Glutamatergic neuron (in vitro differentiated cells): ENCODE data around the gene TRPM2. TPM values are rescaled to one million over a fixed set of nuclear protein-coding genes. Genes with fewer than 3 reads are reported as not detected.

Source experiments
- DNase-seq: peaks from one replicate; pipeline ENCODE4 v3.0.0; 2022
- H3K27ac Mint-ChIP-seq: one replicate; pipeline ENCODE4 v1.8.0; 2020; ENCODE audit warnings: mild to moderate bottlenecking, mixed read lengths, inconsistent platforms; ENCODE audit not compliant: unreplicated experiment
- H3K27me3 Mint-ChIP-seq: one replicate; pipeline ENCODE4 v1.8.0; 2020; ENCODE audit warnings: mild to moderate bottlenecking, moderate library complexity, mixed read lengths, inconsistent platforms; ENCODE audit not compliant: unreplicated experiment
- H3K36me3 Mint-ChIP-seq: one replicate; pipeline ENCODE4 v1.8.0; 2020; ENCODE audit warnings: mild to moderate bottlenecking, mixed read lengths, inconsistent platforms; ENCODE audit not compliant: unreplicated experiment
- H3K4me1 Mint-ChIP-seq: one replicate; pipeline ENCODE4 v1.8.0; 2020; ENCODE audit warnings: mild to moderate bottlenecking, low read depth, mixed read lengths, inconsistent platforms; ENCODE audit not compliant: unreplicated experiment
- H3K4me3 Mint-ChIP-seq: one replicate; pipeline ENCODE4 v1.8.0; 2020; ENCODE audit warnings: mild to moderate bottlenecking, mixed read lengths, inconsistent platforms; ENCODE audit not compliant: unreplicated experiment
- H3K9me3 Mint-ChIP-seq: one replicate; pipeline ENCODE4 v1.8.0; 2020; ENCODE audit warnings: mild to moderate bottlenecking, moderate library complexity, mixed read lengths, inconsistent platforms; ENCODE audit not compliant: unreplicated experiment
- CTCF ChIP-seq: fragments of 200-600 bp; sonication (generic); IDR thresholded peaks from one replicate; pipeline ENCODE4 v1.5.0; 2021; ENCODE audit not compliant: partially characterized antibody, unreplicated experiment
- total RNA-seq: library from RNA; stranded (reverse); fragmentation: NEBNext Ultra II Directional; extraction: Animal tissue kit (Norgen Biotek cat#: 25700); gene quantifications from one replicate; pipeline ENCODE4 v1.2.1, GENCODE V29; 2021; ENCODE audit not compliant: unreplicated experiment

The TRPM2 gene
- total RNA-seq, 1 donor from 2014 or later = not detected

GRCh38 chr21:44331209-44331608, 22.2 kb upstream of the TRPM2 start:
- Mint-ChIP-seq H3K27me3 (peaks cover 13% of the 10 kb centered on the region), H3K4me3 (peak overlapping the region; percentile 55), H3K36me3 (no peaks in the 10 kb centered on the region), H3K4me1 (peaks cover 7% of the 10 kb centered on the region), H3K27ac (no peak overlapping the region), H3K9me3 (peaks cover 6% of the 10 kb centered on the region)
- no peak for TF ChIP-seq CTCF
- DNase-seq = no peak

- Mint-ChIP-seq H3K27ac (peak overlapping the region; percentile 65), H3K4me1 (peaks cover 8% of the 10 kb centered on the region), H3K36me3 (no peaks in the 10 kb centered on the region), H3K27me3 (peaks cover 13% of the 10 kb centered on the region), H3K4me3 (peak overlapping the region; percentile 55), H3K9me3 (peaks cover 6% of the 10 kb centered on the region)
- peak; percentile 65 for DNase-seq
- TF ChIP-seq CTCF = no peak
Observed at GRCh38 chr21:44331650-44332307, 21.6 kb upstream of the TRPM2 start.

- peaks cover 14% of the 10 kb centered on the region for H3K4me1 Mint-ChIP-seq
- no peak overlapping the region for H3K27ac Mint-ChIP-seq
- H3K4me3 Mint-ChIP-seq = no peak overlapping the region
- DNase-seq = no peak
- H3K9me3 Mint-ChIP-seq = peaks cover 6% of the 10 kb centered on the region
- no peaks in the 10 kb centered on the region for H3K36me3 Mint-ChIP-seq
- TF ChIP-seq CTCF = no peak
- peaks cover 14% of the 10 kb centered on the region for H3K27me3 Mint-ChIP-seq
Observed at GRCh38 chr21:44332383-44332782, 21.0 kb upstream of the TRPM2 start.

- no peak for DNase-seq
- no peaks in the 10 kb centered on the region for H3K36me3 Mint-ChIP-seq
- peaks cover 16% of the 10 kb centered on the region for H3K27me3 Mint-ChIP-seq
- H3K27ac Mint-ChIP-seq = no peak overlapping the region
- H3K9me3 Mint-ChIP-seq = peaks cover 8% of the 10 kb centered on the region
- peaks cover 20% of the 10 kb centered on the region for H3K4me1 Mint-ChIP-seq
- no peak overlapping the region for H3K4me3 Mint-ChIP-seq
- TF ChIP-seq CTCF = no peak
Observed at GRCh38 chr21:44332965-44333364, 20.5 kb upstream of the TRPM2 start.

- Mint-ChIP-seq H3K9me3 (peaks cover 8% of the 10 kb centered on the region), H3K4me1 (peaks cover 20% of the 10 kb centered on the region), H3K27ac (no peak overlapping the region), H3K36me3 (no peaks in the 10 kb centered on the region), H3K4me3 (no peak overlapping the region), H3K27me3 (peaks cover 17% of the 10 kb centered on the region)
- DNase-seq = no peak
- TF ChIP-seq CTCF = no peak
Observed at GRCh38 chr21:44333509-44334328, 19.7 kb upstream of the TRPM2 start.
